Endothelial cell of umbilical vein (primary cell): ENCODE measurements around the gene HABP4. TPM values are rescaled to one million over a fixed set of nuclear protein-coding genes. Genes with fewer than 3 reads are reported as not detected.

Experiments used
- BruUV-seq: library from RNA; stranded (reverse); fragments of 400-500 nt; replicated peaks from 2 replicates; lab custom pipeline; 2021; lab: Mats Ljungman, UMichigan
- CTCF ChIA-PET: fragments of 300-600, 350-600 bp; sonication (Branson Sonifier 250); formaldehyde crosslinking; loops from one replicate; lab custom pipeline; 2021; ENCODE audit warnings: antibody characterized with exemption, inconsistent platforms; lab: Charles Lee
- POLR2A ChIA-PET: fragments of 300-600, 350-600 bp; sonication (Branson Sonifier 250); formaldehyde crosslinking; loops from one replicate; lab custom pipeline; 2021; ENCODE audit warnings: antibody characterized with exemption, inconsistent platforms; lab: Charles Lee
- DNase-seq: peaks from one replicate; pipeline ENCODE4 v3.0.0-alpha.2; 2011; ENCODE audit warnings: low read depth, low spot score
- FAIRE-seq: peaks from 2 replicates; lab custom pipeline; 2011; peaks lifted over from hg19 to GRCh38; lab: Jason Lieb, UNC
- H2AFZ ChIP-seq: 2 replicates; pipeline ENCODE4 v1.6.0; 2012; ENCODE audit warnings: low read depth, low read length, control low read depth, inconsistent platforms
- H3K27ac ChIP-seq: 2 replicates; pipeline ENCODE4 v1.5.1; 2011; ENCODE audit warnings: low read depth, mild to moderate bottlenecking, control low read depth, low read length, moderate library complexity; ENCODE audit not compliant: insufficient read depth
- H3K27me3 ChIP-seq, 2 experiments: 2 replicates each; pipeline versions ENCODE4 v1.6.0 to v1.6.1; 2011; ENCODE audit warnings: low read length in 2 of 2, mixed read lengths in 1 of 2; ENCODE audit not compliant: control insufficient read depth in 2 of 2, insufficient read depth in 2 of 2
- H3K36me3 ChIP-seq, 2 experiments: 2 replicates in 1 of 2; 3 replicates in 1 of 2; pipeline ENCODE4 v1.5.1; 2011; ENCODE audit warnings: low read length in 2 of 2, mild to moderate bottlenecking in 1 of 2, moderate library complexity in 1 of 2; ENCODE audit not compliant: control insufficient read depth in 2 of 2, insufficient read depth in 2 of 2; ENCODE audit errors: extremely low read depth in 1 of 2
- H3K4me1 ChIP-seq: 3 replicates; pipeline ENCODE4 v1.5.1; 2011; ENCODE audit warnings: mild to moderate bottlenecking, low read length; ENCODE audit not compliant: control insufficient read depth, insufficient read depth; ENCODE audit errors: extremely low read depth
- H3K4me2 ChIP-seq: 2 replicates; pipeline ENCODE4 v1.6.1; 2011; ENCODE audit warnings: low read length, control low read depth, mixed read lengths; ENCODE audit not compliant: insufficient read depth
- H3K4me3 ChIP-seq, 3 experiments: fragments of 200-600 bp in 1 of 3; sonication (generic), shearing (Covaris generic) in 1 of 3; replicated peaks in 1 of 3; 2 replicates each; pipeline ENCODE4 v1.5.1; 2011 to 2016; ENCODE audit warnings: control low read depth in 3 of 3, low read length in 3 of 3, mild to moderate bottlenecking in 2 of 3, inconsistent platforms in 1 of 3, low read depth in 1 of 3, moderate library complexity in 1 of 3; ENCODE audit not compliant: insufficient read depth in 1 of 3
- H3K79me2 ChIP-seq: 2 replicates; pipeline ENCODE4 v1.6.0; 2012; ENCODE audit warnings: low read length, inconsistent platforms; ENCODE audit not compliant: control insufficient read depth, insufficient read depth
- H3K9ac ChIP-seq: replicated peaks from 2 replicates; pipeline ENCODE3; 2011; ENCODE audit warnings: low read length, control low read depth; ENCODE audit not compliant: insufficient read depth; ENCODE audit errors: extremely low read depth
- H3K9me1 ChIP-seq: replicated peaks from 3 replicates; pipeline ENCODE4 v1.6.0; 2011; ENCODE audit warnings: mild to moderate bottlenecking, low read length; ENCODE audit not compliant: control insufficient read depth, insufficient read depth; ENCODE audit errors: extremely low read depth
- H3K9me3 ChIP-seq: replicated peaks from 2 replicates; pipeline ENCODE4 v1.5.1; 2012; ENCODE audit warnings: low read length, inconsistent platforms; ENCODE audit not compliant: control insufficient read depth, insufficient read depth
- H4K20me1 ChIP-seq: replicated peaks from 2 replicates; pipeline ENCODE3; 2011; ENCODE audit warnings: mild to moderate bottlenecking, low read length; ENCODE audit not compliant: control insufficient read depth, insufficient read depth; ENCODE audit errors: extremely low read depth
- EZH2 ChIP-seq: IDR thresholded peaks from 2 replicates; pipeline ENCODE4 v1.6.1; 2012; ENCODE audit warnings: borderline replicate concordance, low read depth, mild to moderate bottlenecking, moderate library complexity, low read length, inconsistent platforms; ENCODE audit not compliant: severe bottlenecking
- FOS ChIP-seq: IDR thresholded peaks from 2 replicates; pipeline ENCODE4 v1.6.1; 2011; ENCODE audit warnings: mild to moderate bottlenecking, low read length, moderate library complexity, borderline replicate concordance; ENCODE audit not compliant: insufficient read depth
- GATA2 ChIP-seq: IDR thresholded peaks from 2 replicates; pipeline ENCODE4 v1.7.0; 2011; ENCODE audit warnings: low read depth, mild to moderate bottlenecking, moderate library complexity, mixed read lengths, low read length; ENCODE audit not compliant: insufficient read length, insufficient read depth
- JUN ChIP-seq: IDR thresholded peaks from 2 replicates; pipeline ENCODE4 v1.6.1; 2011; ENCODE audit warnings: borderline replicate concordance, low read depth; ENCODE audit not compliant: insufficient read length, insufficient read depth
- MYC ChIP-seq: IDR thresholded peaks from one replicate; pipeline ENCODE4 v1.6.1; 2011; ENCODE audit warnings: mild to moderate bottlenecking, low read depth, low read length
- POLR2A ChIP-seq: IDR thresholded peaks from 2 replicates; pipeline ENCODE4 v1.6.1; 2012; ENCODE audit warnings: low read depth, mild to moderate bottlenecking, control low read depth, low read length
- POLR2AphosphoS5 ChIP-seq: IDR thresholded peaks from 2 replicates; pipeline ENCODE4 v1.6.1; 2012; ENCODE audit warnings: low read depth, mild to moderate bottlenecking, control low read depth, low read length, moderate library complexity; ENCODE audit not compliant: insufficient read depth
- dilution Hi-C: fragments of 300-500 bp; cut with MboI; formaldehyde crosslinking; loops from one replicate; pipeline ENCODE4 v1.15.0; 2019; ENCODE audit warnings: low sequenced_read_pairs; ENCODE audit not compliant: extremely low pct_ligation_motif_present
- intact Hi-C: fragments of 100-400 bp; cut with micrococcal nuclease; formaldehyde crosslinking; loops from one replicate; pipeline ENCODE4 v1.10.0; 2022
- polyA plus RNA-seq, 4 experiments: library from polyadenylated mRNA; depleted of rRNA in 3 of 4; stranded (reverse) in 3 of 4; unstranded in 1 of 4; fragments of >200 nt; gene quantifications; 2 replicates each; pipeline versions ENCODE4 v1.2.1 to v1.2.3, GENCODE V29; 2011 to 2012; ENCODE audit warnings: missing spikeins in 1 of 4
- total RNA-seq: library from RNA; stranded (reverse); gene quantifications from 2 replicates; pipeline ENCODE4 v1.2.3, GENCODE V29; 2021
- TF ChIP-seq, protein P1 (sequence below): IDR thresholded peaks from 2 replicates; pipeline ENCODE4 v1.6.1; 2011; ENCODE audit not compliant: insufficient read depth, insufficient read length
- TF ChIP-seq, protein P2 (sequence below), 2 donors: IDR thresholded peaks; 1 replicate in 1 of 2; 2 replicates in 1 of 2; pipeline ENCODE4 v1.5.1; 2011; ENCODE audit warnings: low read length in 2 of 2, mild to moderate bottlenecking in 2 of 2, moderate library complexity in 2 of 2, control low read depth in 1 of 2, inconsistent platforms in 1 of 2, low read depth in 1 of 2; ENCODE audit not compliant: insufficient read depth in 1 of 2; ENCODE audit errors: extremely low read depth in 1 of 2

Gene HABP4
- total and polyA plus RNA-seq, 2 donors (not counting 3 experiments of a cell fraction or from before 2014, with no cell fraction given), result 4.6 to 11.1 TPM

DNA sequence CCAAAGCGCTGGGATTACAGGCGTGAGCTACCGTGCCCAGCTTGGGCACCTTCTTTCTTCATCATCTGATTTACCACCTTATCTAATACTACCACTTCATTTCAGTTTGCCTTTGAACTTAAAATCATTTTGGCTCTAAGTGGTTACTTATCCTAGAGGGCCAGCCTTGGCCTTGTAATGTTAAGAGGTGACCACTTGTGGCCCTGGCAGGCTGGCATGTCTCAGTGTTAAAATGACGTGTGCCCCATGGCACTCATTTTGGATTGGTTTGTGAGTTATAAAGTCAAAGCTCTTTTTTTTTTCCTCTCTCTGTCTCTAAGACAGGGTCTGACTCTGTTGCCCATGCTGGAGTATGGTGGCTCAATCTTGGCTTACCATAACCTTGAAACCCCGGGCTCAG is 17.8 kb downstream of the HABP4 start:
- no TSS peak for BruUV-seq
- Histone ChIP-seq H3K27me3 (no peaks in the 10 kb centered on the region), H3K79me2 (no peaks in the 10 kb centered on the region), H3K9me1 (no peaks in the 10 kb centered on the region), H3K27ac (no peak overlapping the region), H3K9ac (no peak overlapping the region), H3K4me1 (no peaks in the 10 kb centered on the region), H3K4me2 (no peak overlapping the region), H3K4me3 (no peak overlapping the region), H3K9me3 (no peaks in the 10 kb centered on the region), H3K36me3 (peaks cover 0 to 2% of the 10 kb centered on the region in 2 experiments), H2AFZ (no peak overlapping the region), H4K20me1 (no peaks in the 10 kb centered on the region)
- FAIRE-seq, result no peak
- no peak for DNase-seq
- CTCF ChIA-PET, result interaction anchor here (0.8 to 1.3 kb wide), 2 partner anchors 15 to 18 kb away, joined by 3 read pairs; partner anchors contain the start of gene HABP4
- TF ChIP-seq, protein P1, sequence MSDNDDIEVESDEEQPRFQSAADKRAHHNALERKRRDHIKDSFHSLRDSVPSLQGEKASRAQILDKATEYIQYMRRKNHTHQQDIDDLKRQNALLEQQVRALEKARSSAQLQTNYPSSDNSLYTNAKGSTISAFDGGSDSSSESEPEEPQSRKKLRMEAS, result no peak
- no peak for TF ChIP-seq JUN
- no peak for TF ChIP-seq MYC
- no peak for TF ChIP-seq POLR2AphosphoS5
- TF ChIP-seq, protein P2, sequence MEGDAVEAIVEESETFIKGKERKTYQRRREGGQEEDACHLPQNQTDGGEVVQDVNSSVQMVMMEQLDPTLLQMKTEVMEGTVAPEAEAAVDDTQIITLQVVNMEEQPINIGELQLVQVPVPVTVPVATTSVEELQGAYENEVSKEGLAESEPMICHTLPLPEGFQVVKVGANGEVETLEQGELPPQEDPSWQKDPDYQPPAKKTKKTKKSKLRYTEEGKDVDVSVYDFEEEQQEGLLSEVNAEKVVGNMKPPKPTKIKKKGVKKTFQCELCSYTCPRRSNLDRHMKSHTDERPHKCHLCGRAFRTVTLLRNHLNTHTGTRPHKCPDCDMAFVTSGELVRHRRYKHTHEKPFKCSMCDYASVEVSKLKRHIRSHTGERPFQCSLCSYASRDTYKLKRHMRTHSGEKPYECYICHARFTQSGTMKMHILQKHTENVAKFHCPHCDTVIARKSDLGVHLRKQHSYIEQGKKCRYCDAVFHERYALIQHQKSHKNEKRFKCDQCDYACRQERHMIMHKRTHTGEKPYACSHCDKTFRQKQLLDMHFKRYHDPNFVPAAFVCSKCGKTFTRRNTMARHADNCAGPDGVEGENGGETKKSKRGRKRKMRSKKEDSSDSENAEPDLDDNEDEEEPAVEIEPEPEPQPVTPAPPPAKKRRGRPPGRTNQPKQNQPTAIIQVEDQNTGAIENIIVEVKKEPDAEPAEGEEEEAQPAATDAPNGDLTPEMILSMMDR (IDR thresholded peaks at IDR 0.05; ENCODE audit: extremely low read depth in 1 of 2, insufficient read depth in 1 of 2, low read depth in 1 of 2, low read length in 2 of 2), result no peak
- no peak for TF ChIP-seq GATA2
- TF ChIP-seq FOS, result no peak
- no peak for TF ChIP-seq POLR2A
- no peak for TF ChIP-seq EZH2
- POLR2A ChIA-PET, result no interaction called here
- dilution Hi-C loops, result no loop called here
- intact Hi-C loops, result no loop called here
